ENCODE results near the gene ISL2. TPM values are rescaled to one million over a fixed set of nuclear protein-coding genes. Genes with fewer than 3 reads are reported as not detected.
A peak's percentile ranks its signal among the peaks of the same experiment; 100 is the strongest.

ISL2 gene
- total and polyA plus RNA-seq, 2 of the 13 experiments (the other 11 are each of a cell fraction or from before 2014, with no cell fraction given) = 4.3 to 5.1 TPM

- TF ChIP-seq TFAP4 (IDR thresholded peaks at IDR 0.05; ENCODE audit: borderline replicate concordance, low read depth) (peak; percentile 96), ZXDC (CRISPR knock-in tag; IDR thresholded peaks at IDR 0.05) (0 out of 2 replicates have a peak, but pooled peaks have one; percentile 13), HNRNPLL (IDR thresholded peaks at IDR 0.05; ENCODE audit: low read depth, low read length, poor library complexity, severe bottlenecking) (peak; percentile 92), MTA1 (CRISPR knock-in tag; IDR thresholded peaks at IDR 0.05; ENCODE audit: borderline replicate concordance) (peak; percentile 27; the same call in 1 of the 2 replicates), TMF1 (CRISPR knock-in tag; IDR thresholded peaks at IDR 0.05; ENCODE audit: low read depth) (0 out of 2 replicates have a peak, but pooled peaks have one; percentile 19), RFXAP (CRISPR knock-in tag; IDR thresholded peaks at IDR 0.05; ENCODE audit: borderline replicate concordance) (peak; percentile 53; the same call in 1 of the 2 replicates), ELF3 (CRISPR knock-in tag; IDR thresholded peaks at IDR 0.05) (peak; percentile 39; the same call in 1 of the 2 replicates), FOXP4 (CRISPR knock-in tag; IDR thresholded peaks at IDR 0.05) (peak; percentile 28; the same call in 1 of the 2 replicates), PAXIP1 (CRISPR knock-in tag; conservative IDR thresholded peaks at IDR 0.05) (peak; percentile 25; the same call in 1 of the 2 replicates), POLR2AphosphoS5 (IDR thresholded peaks at IDR 0.05; ENCODE audit: low read depth, low read length) (peak; percentile 26; the same call in 1 of the 2 replicates), GABPB1 (CRISPR knock-in tag; IDR thresholded peaks at IDR 0.05) (peak; percentile 59; the same call in 1 of the 2 replicates), MAFG (CRISPR knock-in tag; IDR thresholded peaks at IDR 0.05) (0 out of 2 replicates have a peak, but pooled peaks have one; percentile 30), ZNF281 (CRISPR knock-in tag; IDR thresholded peaks at IDR 0.05; ENCODE audit: borderline replicate concordance) (peak; percentile 70; the same call in 1 of the 2 replicates)
These were observed 9.5 kb downstream of the ISL2 start (continued) for GRCh38 chr15:76345880-76346668.
